Ovary (tissue), 3 donors: ENCODE results near the gene FOXO3B.
"Not testable (repeated sequence)": the region's sequence is repeated elsewhere in the genome, so short reads cannot be mapped to it uniquely, and the experiment has no call there.

ENCODE experiments used
- CTCF ChIP-seq, 3 donors: fragments of 450-650 bp in 2 of 3; fragments of 200-600 bp in 1 of 3; IDR thresholded peaks; one replicate each; pipeline versions ENCODE4 v1.5.1 to v1.8.0; 2016 to 2022; ENCODE audit warnings: antibody characterized with exemption in 3 of 3, mild to moderate bottlenecking in 1 of 3
- EP300 ChIP-seq: sonication (generic); formaldehyde crosslinking; IDR thresholded peaks from one replicate; pipeline ENCODE4 v1.6.1; 2017; ENCODE audit warnings: antibody characterized with exemption
- POLR2A ChIP-seq: fragments of 450-650 bp; IDR thresholded peaks from one replicate; pipeline ENCODE4 v1.6.1; 2017; ENCODE audit warnings: antibody characterized with exemption, mild to moderate bottlenecking, moderate library complexity
- donor health status: DM: no; HTN: no; CAD: no.

GRCh38 chr17:18676928-18677327 is 5.2 kb downstream of the FOXO3B start:
- not testable (repeated sequence) for TF ChIP-seq CTCF (IDR thresholded peaks at IDR 0.05); EP300; POLR2A
